22Rv1 (cell line): ENCODE results near the gene VPS41.

Source experiments
- ZFX ChIP-seq: fragments of 450-650 bp; IDR thresholded peaks from 2 replicates; pipeline ENCODE4 v1.6.1; 2017; ENCODE audit warnings: antibody characterized with exemption, borderline replicate concordance
- TF ChIP-seq, protein P1 (sequence below): fragments of 450-650 bp; IDR thresholded peaks from 2 replicates; pipeline ENCODE4 v1.5.1; 2017; ENCODE audit warnings: mild to moderate bottlenecking

DNA sequence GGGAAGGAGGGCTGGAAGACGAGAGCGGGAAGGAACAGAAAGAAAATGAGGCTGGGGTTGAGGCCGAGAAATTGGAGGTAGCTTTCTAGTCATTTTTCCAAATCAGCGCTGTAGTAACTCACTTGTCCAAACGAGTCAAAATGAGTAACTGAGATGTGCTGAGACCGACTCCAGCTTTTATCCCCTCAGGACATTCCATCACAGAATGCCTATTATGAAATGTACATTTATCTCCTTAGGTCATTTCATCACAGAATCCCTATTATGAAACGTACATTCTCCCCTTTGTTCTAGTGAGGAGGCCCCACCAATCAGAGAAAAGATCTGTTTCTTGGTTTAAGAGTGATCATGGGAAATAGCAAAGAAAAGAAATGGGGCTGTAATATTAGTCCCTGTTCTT, 222.1 kb downstream of the VPS41 start:
- TF ChIP-seq, protein P1, sequence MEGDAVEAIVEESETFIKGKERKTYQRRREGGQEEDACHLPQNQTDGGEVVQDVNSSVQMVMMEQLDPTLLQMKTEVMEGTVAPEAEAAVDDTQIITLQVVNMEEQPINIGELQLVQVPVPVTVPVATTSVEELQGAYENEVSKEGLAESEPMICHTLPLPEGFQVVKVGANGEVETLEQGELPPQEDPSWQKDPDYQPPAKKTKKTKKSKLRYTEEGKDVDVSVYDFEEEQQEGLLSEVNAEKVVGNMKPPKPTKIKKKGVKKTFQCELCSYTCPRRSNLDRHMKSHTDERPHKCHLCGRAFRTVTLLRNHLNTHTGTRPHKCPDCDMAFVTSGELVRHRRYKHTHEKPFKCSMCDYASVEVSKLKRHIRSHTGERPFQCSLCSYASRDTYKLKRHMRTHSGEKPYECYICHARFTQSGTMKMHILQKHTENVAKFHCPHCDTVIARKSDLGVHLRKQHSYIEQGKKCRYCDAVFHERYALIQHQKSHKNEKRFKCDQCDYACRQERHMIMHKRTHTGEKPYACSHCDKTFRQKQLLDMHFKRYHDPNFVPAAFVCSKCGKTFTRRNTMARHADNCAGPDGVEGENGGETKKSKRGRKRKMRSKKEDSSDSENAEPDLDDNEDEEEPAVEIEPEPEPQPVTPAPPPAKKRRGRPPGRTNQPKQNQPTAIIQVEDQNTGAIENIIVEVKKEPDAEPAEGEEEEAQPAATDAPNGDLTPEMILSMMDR = no peak
- no peak for TF ChIP-seq ZFX
